Nephron progenitor cell (in vitro differentiated cells): ENCODE measurements around the gene PROK1.
A peak's percentile ranks its signal among the peaks of the same experiment; 100 is the strongest.
"Not testable (repeated sequence)": the region's sequence is repeated elsewhere in the genome, so short reads cannot be mapped to it uniquely, and the experiment has no call there.

ENCODE experiments used
- DNase-seq: peaks from one replicate; pipeline ENCODE4 v3.0.0; 2021
- H3K27ac Mint-ChIP-seq: 2 replicates; pipeline ENCODE4 v1.8.0; 2021; ENCODE audit warnings: mild to moderate bottlenecking, moderate library complexity, mixed read lengths
- H3K27me3 Mint-ChIP-seq: 2 replicates; pipeline ENCODE4 v1.8.0; 2021; ENCODE audit warnings: mild to moderate bottlenecking, low read depth, mixed read lengths; ENCODE audit not compliant: poor library complexity
- H3K36me3 Mint-ChIP-seq: 2 replicates; pipeline ENCODE4 v1.8.0; 2021; ENCODE audit warnings: low read depth, mixed read lengths
- H3K4me1 Mint-ChIP-seq: 2 replicates; pipeline ENCODE4 v1.8.0; 2021; ENCODE audit warnings: mixed read lengths
- H3K4me3 Mint-ChIP-seq: 2 replicates; pipeline ENCODE4 v1.8.0; 2021; ENCODE audit warnings: mild to moderate bottlenecking, moderate library complexity, mixed read lengths
- H3K9me3 Mint-ChIP-seq: 2 replicates; pipeline ENCODE4 v1.8.0; 2021; ENCODE audit warnings: mild to moderate bottlenecking, moderate library complexity, mixed read lengths
- TF ChIP-seq, protein P1 (sequence below): fragments of 200-600 bp; sonication (generic); IDR thresholded peaks from 2 replicates; pipeline ENCODE4 v1.5.0; 2021; ENCODE audit warnings: antibody characterized with exemption

PROK1 gene, protein sequence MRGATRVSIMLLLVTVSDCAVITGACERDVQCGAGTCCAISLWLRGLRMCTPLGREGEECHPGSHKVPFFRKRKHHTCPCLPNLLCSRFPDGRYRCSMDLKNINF

DNA sequence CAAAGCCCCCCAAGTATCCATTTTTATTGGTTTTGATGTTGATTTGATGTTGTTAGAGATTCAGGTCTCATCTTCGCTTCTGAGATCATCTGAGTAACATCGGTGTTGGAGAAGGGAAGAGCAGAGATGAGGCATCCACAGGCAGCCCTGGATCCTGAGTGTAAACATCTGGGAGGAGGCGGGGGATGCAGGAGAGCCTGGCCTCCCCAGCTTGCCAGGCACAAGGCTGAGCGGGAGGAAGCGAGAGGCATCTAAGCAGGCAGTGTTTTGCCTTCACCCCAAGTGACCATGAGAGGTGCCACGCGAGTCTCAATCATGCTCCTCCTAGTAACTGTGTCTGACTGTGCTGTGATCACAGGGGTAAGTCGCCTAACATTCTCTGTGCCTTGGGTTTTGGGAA is at the start of gene PROK1:
PROK1 (plus strand) TSS at position 221 of the 400 bp plus-strand sequence; CDS start at position 289, 68 bp downstream.
- Mint-ChIP-seq H3K9me3 (no peaks in the 10 kb centered on the region), H3K4me1 (peaks cover 17% of the 10 kb centered on the region), H3K27me3 (peaks cover 22% of the 10 kb centered on the region)

DNA sequence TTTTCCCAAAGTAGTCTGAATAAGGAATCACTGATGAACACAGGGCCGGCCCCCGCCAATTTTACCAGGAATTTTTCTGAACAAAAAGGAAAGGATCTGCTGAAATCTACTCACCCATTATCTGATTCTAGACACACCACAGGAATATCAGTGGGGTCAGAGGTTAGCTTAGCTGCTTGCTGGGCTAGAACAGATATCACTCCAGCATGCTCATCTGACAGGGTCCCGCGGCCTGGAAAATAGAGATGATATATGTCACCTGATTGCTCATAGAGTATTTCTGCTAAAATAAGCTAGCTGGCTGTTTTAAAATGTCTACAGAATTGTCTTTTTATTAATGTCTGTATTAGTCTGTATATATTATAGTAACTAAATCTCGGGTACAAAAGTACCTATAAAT is 47.1 kb upstream of the PROK1 start:
- Mint-ChIP-seq H3K36me3 (peaks cover 39% of the 10 kb centered on the region), H3K4me1 (peaks cover 24% of the 10 kb centered on the region), H3K27ac (no peak overlapping the region), H3K9me3 (no peaks in the 10 kb centered on the region), H3K27me3 (no peaks in the 10 kb centered on the region), H3K4me3 (no peak overlapping the region)
- DNase-seq = no peak
- TF ChIP-seq, protein P1, sequence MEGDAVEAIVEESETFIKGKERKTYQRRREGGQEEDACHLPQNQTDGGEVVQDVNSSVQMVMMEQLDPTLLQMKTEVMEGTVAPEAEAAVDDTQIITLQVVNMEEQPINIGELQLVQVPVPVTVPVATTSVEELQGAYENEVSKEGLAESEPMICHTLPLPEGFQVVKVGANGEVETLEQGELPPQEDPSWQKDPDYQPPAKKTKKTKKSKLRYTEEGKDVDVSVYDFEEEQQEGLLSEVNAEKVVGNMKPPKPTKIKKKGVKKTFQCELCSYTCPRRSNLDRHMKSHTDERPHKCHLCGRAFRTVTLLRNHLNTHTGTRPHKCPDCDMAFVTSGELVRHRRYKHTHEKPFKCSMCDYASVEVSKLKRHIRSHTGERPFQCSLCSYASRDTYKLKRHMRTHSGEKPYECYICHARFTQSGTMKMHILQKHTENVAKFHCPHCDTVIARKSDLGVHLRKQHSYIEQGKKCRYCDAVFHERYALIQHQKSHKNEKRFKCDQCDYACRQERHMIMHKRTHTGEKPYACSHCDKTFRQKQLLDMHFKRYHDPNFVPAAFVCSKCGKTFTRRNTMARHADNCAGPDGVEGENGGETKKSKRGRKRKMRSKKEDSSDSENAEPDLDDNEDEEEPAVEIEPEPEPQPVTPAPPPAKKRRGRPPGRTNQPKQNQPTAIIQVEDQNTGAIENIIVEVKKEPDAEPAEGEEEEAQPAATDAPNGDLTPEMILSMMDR = no peak

More for the DNA sequence above, at the start of gene PROK1:
- no peak for DNase-seq
- Mint-ChIP-seq H3K36me3 (no peaks in the 10 kb centered on the region), H3K4me3 (no peak within 1 kb of the TSS), H3K27ac (no peak within 1 kb of the TSS)
- TF ChIP-seq, protein P1 = no peak

DNA sequence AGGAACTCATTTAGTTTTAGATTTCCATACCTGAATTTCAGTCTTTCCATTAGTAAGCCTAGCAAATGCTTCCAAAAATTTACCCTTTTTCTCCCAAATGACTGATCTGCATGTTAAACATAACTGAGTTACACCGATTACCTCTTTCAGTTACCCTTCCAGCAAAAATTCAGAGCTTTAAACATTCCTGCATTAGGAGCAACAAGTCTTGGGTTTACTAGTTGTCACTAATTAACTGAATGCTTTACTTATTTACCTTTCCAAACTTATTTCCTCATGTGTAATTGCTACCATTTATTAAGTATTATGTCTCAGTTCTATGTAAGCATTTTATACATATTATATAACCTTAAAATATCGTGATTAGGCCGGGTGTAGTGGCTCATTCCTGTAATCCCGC is 46.5 kb upstream of the PROK1 start:
- H3K4me1 Mint-ChIP-seq = peaks cover 24% of the 10 kb centered on the region
- TF ChIP-seq, protein P1 = no peak
- H3K36me3 Mint-ChIP-seq = peaks cover 36% of the 10 kb centered on the region
- H3K27ac Mint-ChIP-seq = no peak overlapping the region
- no peak overlapping the region for H3K4me3 Mint-ChIP-seq
- no peaks in the 10 kb centered on the region for H3K9me3 Mint-ChIP-seq
- no peaks in the 10 kb centered on the region for H3K27me3 Mint-ChIP-seq
- DNase-seq = no peak

DNA sequence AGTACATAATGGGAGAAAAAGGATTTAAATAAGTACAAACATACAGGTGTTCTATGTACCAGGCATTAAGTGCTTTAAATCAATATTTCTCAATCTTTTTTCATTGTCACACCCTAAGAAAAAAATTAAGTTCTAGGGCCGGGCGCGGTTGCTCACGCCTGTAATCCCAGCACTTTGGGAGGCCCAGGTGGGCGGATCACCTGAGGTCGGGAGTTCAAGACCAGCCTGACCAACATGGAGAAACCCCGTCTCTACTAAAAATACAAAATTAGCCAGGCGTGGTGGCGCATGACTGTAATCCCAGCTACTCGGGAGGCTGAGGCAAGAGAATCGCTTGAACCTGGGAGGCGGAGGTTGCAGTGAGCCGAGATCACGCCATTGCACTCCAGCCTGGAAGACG is 44.5 kb upstream of the PROK1 start:
- Mint-ChIP-seq H3K4me1 (peaks cover 24% of the 10 kb centered on the region), H3K4me3 (peak overlapping the region; percentile 99), H3K27ac (peak overlapping the region; percentile 99), H3K36me3 (peaks cover 16% of the 10 kb centered on the region)
- H3K27me3 Mint-ChIP-seq, DNase-seq, H3K9me3 Mint-ChIP-seq: not testable (repeated sequence)

DNA sequence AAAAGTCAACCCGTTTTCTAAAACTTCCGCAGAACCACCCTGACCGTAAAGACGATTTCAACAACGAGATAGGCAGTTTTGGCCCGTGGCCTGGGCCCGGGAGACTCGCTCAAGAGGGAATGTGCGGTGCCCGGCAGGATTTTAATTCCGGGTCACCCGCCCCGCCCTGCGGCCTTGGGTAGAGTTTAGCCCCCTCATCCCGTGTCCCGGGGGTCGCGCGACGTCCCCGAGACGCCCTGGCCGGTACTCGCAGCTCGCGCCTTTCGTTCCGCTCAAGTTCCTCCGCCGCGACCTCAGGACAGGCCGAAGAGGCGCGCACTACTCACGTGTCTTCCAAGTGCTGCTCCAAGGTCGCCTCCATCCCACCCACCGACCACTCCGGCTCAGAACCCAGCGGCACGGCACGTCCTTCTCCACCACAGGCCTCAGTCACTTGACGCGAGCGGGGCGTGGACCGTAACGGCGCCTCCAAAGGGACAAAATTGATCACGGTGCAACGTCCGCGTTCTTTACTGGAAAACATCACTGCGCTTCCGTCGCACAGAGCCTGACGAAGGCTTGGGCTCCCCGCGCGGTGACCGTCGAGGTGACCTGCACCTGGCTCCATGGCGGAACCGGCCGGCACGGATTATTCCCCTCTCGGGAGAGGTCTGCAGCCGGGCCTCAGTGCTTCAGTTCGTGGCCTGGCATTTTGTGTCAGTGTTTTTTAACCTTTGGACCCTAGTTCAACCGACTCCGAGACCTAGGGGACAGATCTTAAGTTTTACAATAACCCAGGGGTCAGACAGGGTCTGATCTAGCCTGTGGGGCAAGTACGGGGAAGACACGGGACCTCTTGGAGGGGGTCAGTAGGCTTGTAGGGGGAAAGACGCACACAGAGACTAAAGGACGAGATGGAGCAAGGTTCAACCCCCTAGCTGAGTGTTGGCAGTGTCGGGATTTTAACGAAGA is 43.4 kb upstream of the PROK1 start, which contains the start of gene LAMTOR5:
LAMTOR5 (minus strand) TSS at position 435 of the 951 bp plus-strand sequence; CDS start at position 361, 74 bp downstream.
- Mint-ChIP-seq H3K9me3 (no peaks in the 10 kb centered on the region), H3K4me3 (peak within 1 kb of the TSS; percentile 99), H3K4me1 (peaks cover 25% of the 10 kb centered on the region), H3K36me3 (peaks cover 11% of the 10 kb centered on the region), H3K27me3 (no peaks in the 10 kb centered on the region), H3K27ac (peak within 1 kb of the TSS; percentile 99)
- peak; percentile 85 for DNase-seq
- TF ChIP-seq, protein P1 = no peak

DNA sequence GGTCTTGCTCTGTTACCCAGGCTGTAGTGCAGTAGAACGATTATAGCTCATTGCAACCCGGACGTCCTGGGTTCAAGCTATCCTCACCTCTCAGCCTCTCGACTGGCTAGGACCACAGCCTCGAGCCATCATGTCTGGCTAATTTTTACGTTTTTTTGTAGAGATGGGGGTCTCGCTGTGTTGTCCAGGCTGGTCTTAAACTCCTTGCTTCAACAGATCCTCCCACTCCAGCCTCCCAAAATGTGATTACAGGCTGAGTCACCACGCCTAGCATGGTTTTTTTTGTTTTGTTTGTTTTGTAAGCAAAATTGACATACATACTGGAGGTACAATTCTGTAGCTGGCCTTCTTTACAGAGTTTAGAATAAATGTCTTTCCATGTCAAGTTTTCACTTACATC is 42.5 kb upstream of the PROK1 start:
- H3K4me1 Mint-ChIP-seq = peaks cover 35% of the 10 kb centered on the region
- TF ChIP-seq, protein P1 = no peak
- H3K27me3 Mint-ChIP-seq = no peaks in the 10 kb centered on the region
- H3K36me3 Mint-ChIP-seq = peaks cover 11% of the 10 kb centered on the region
- peak overlapping the region; percentile 99 for H3K4me3 Mint-ChIP-seq
- DNase-seq = no peak
- no peak overlapping the region for H3K27ac Mint-ChIP-seq
- no peaks in the 10 kb centered on the region for H3K9me3 Mint-ChIP-seq
